HEK293 (cell line): ENCODE measurements around the gene SYNGR3.
A peak's percentile ranks its signal among the peaks of the same experiment; 100 is the strongest.

ENCODE experiments used
- BCL11A ChIP-seq: fragments of 450-650 bp; formaldehyde crosslinking; IDR thresholded peaks from 2 replicates; pipeline ENCODE4 v1.5.1; 2016; ENCODE audit warnings: low read depth, missing biosample characterization, missing genetic modification characterization
- GLIS2 ChIP-seq: fragments of 450-650 bp; formaldehyde crosslinking; IDR thresholded peaks from 2 replicates; pipeline ENCODE4 v1.5.1; 2016; ENCODE audit warnings: missing biosample characterization, missing genetic modification characterization
- KLF16 ChIP-seq: fragments of 450-650 bp; formaldehyde crosslinking; IDR thresholded peaks from 2 replicates; pipeline ENCODE4 v1.5.1; 2017; ENCODE audit warnings: missing biosample characterization, missing genetic modification characterization
- OSR2 ChIP-seq: fragments of 450-650 bp; formaldehyde crosslinking; IDR thresholded peaks from 2 replicates; pipeline ENCODE4 v1.5.1; 2016; ENCODE audit warnings: missing biosample characterization, missing genetic modification characterization
- ZFP3 ChIP-seq: fragments of 450-650 bp; formaldehyde crosslinking; IDR thresholded peaks from 2 replicates; pipeline ENCODE4 v1.5.1; 2016; ENCODE audit warnings: low read depth, missing biosample characterization, missing genetic modification characterization
- ZNF10 ChIP-seq: fragments of 450-650 bp; formaldehyde crosslinking; IDR thresholded peaks from 2 replicates; pipeline ENCODE4 v1.5.1; 2017; ENCODE audit warnings: missing biosample characterization, missing genetic modification characterization
- ZNF132 ChIP-seq: fragments of 450-650 bp; formaldehyde crosslinking; IDR thresholded peaks from 2 replicates; pipeline ENCODE4 v1.5.1; 2017; ENCODE audit warnings: missing biosample characterization, missing genetic modification characterization, borderline replicate concordance
- ZNF146 ChIP-seq: fragments of 450-650 bp; formaldehyde crosslinking; IDR thresholded peaks from 2 replicates; pipeline ENCODE4 v1.5.1; 2016; ENCODE audit warnings: missing biosample characterization, missing genetic modification characterization
- ZNF16 ChIP-seq: fragments of 450-650 bp; formaldehyde crosslinking; IDR thresholded peaks from 2 replicates; pipeline ENCODE4 v1.5.1; 2016; ENCODE audit warnings: low read depth, missing biosample characterization, missing genetic modification characterization
- ZNF2 ChIP-seq: fragments of 450-650 bp; formaldehyde crosslinking; IDR thresholded peaks from 2 replicates; pipeline ENCODE4 v1.5.1; 2016; ENCODE audit warnings: missing biosample characterization, missing genetic modification characterization
- ZNF23 ChIP-seq: fragments of 450-650 bp; formaldehyde crosslinking; IDR thresholded peaks from 2 replicates; pipeline ENCODE4 v1.5.1; 2016; ENCODE audit warnings: missing biosample characterization, missing genetic modification characterization, borderline replicate concordance
- ZNF274 ChIP-seq, 2 experiments: fragments of 200-500 bp in 1 of 2; fragments of 450-650 bp in 1 of 2; sonication (Bioruptor generic) in 1 of 2; formaldehyde crosslinking in 1 of 2; IDR thresholded peaks; 2 replicates each; pipeline versions ENCODE4 v1.5.1 to v1.6.1; 2014 to 2016; ENCODE audit warnings: borderline replicate concordance in 1 of 2, inconsistent platforms in 1 of 2, low read length in 1 of 2, missing biosample characterization in 1 of 2, missing genetic modification characterization in 1 of 2
- ZNF292 ChIP-seq: fragments of 450-650 bp; formaldehyde crosslinking; IDR thresholded peaks from 2 replicates; pipeline ENCODE4 v1.5.1; 2016; ENCODE audit warnings: low read depth, missing biosample characterization, missing genetic modification characterization, borderline replicate concordance
- ZNF311 ChIP-seq: fragments of 450-650 bp; formaldehyde crosslinking; IDR thresholded peaks from 2 replicates; pipeline ENCODE4 v1.5.1; 2017; ENCODE audit warnings: missing biosample characterization, missing genetic modification characterization, borderline replicate concordance
- ZNF335 ChIP-seq: fragments of 450-650 bp; formaldehyde crosslinking; conservative IDR thresholded peaks from 2 replicates; pipeline ENCODE4 v1.5.1; 2016; ENCODE audit warnings: missing biosample characterization, missing genetic modification characterization
- ZNF350 ChIP-seq: fragments of 450-650 bp; formaldehyde crosslinking; IDR thresholded peaks from 2 replicates; pipeline ENCODE4 v1.5.0; 2017; ENCODE audit warnings: missing biosample characterization, mild to moderate bottlenecking, missing genetic modification characterization
- ZNF366 ChIP-seq: fragments of 450-650 bp; formaldehyde crosslinking; conservative IDR thresholded peaks from 2 replicates; pipeline ENCODE4 v1.5.1; 2016; ENCODE audit warnings: missing biosample characterization, missing genetic modification characterization
- ZNF398 ChIP-seq: fragments of 450-650 bp; formaldehyde crosslinking; IDR thresholded peaks from 2 replicates; pipeline ENCODE4 v1.5.1; 2017; ENCODE audit warnings: missing biosample characterization, missing genetic modification characterization
- ZNF501 ChIP-seq: fragments of 450-650 bp; formaldehyde crosslinking; IDR thresholded peaks from 2 replicates; pipeline ENCODE4 v1.5.1; 2016; ENCODE audit warnings: missing biosample characterization, missing genetic modification characterization
- ZNF558 ChIP-seq: fragments of 450-650 bp; formaldehyde crosslinking; IDR thresholded peaks from 2 replicates; pipeline ENCODE4 v1.5.1; 2016; ENCODE audit warnings: missing biosample characterization, missing genetic modification characterization
- ZNF560 ChIP-seq: fragments of 450-650 bp; formaldehyde crosslinking; IDR thresholded peaks from 2 replicates; pipeline ENCODE4 v1.5.1; 2017; ENCODE audit warnings: missing biosample characterization, missing genetic modification characterization, borderline replicate concordance
- ZNF600 ChIP-seq: fragments of 450-650 bp; formaldehyde crosslinking; IDR thresholded peaks from 2 replicates; pipeline ENCODE4 v1.5.1; 2016; ENCODE audit warnings: missing biosample characterization, missing genetic modification characterization
- ZNF629 ChIP-seq: fragments of 450-650 bp; formaldehyde crosslinking; IDR thresholded peaks from 2 replicates; pipeline ENCODE4 v1.5.1; 2017; ENCODE audit warnings: missing biosample characterization, missing genetic modification characterization
- ZNF645 ChIP-seq: fragments of 450-650 bp; formaldehyde crosslinking; IDR thresholded peaks from 2 replicates; pipeline ENCODE4; 2016; ENCODE audit warnings: missing biosample characterization, missing genetic modification characterization
- ZNF777 ChIP-seq: fragments of 450-650 bp; formaldehyde crosslinking; IDR thresholded peaks from 2 replicates; pipeline ENCODE4 v1.5.1; 2017; ENCODE audit warnings: missing biosample characterization, missing genetic modification characterization, borderline replicate concordance
- ZNF792 ChIP-seq: fragments of 450-650 bp; formaldehyde crosslinking; IDR thresholded peaks from 2 replicates; pipeline ENCODE4 v1.5.1; 2016; ENCODE audit warnings: missing biosample characterization, missing genetic modification characterization
- ZSCAN30 ChIP-seq: fragments of 450-650 bp; IDR thresholded peaks from 2 replicates; pipeline ENCODE4 v1.5.1; 2018; ENCODE audit warnings: missing biosample characterization, mild to moderate bottlenecking, missing genetic modification characterization, moderate library complexity
- TF ChIP-seq, protein P1 (sequence below): fragments of 450-650 bp; formaldehyde crosslinking; IDR thresholded peaks from 2 replicates; pipeline ENCODE4 v1.5.1; 2016; ENCODE audit warnings: missing biosample characterization, missing genetic modification characterization
- TF ChIP-seq, protein P2 (sequence below): fragments of 450-650 bp; formaldehyde crosslinking; IDR thresholded peaks from 2 replicates; pipeline ENCODE4 v1.5.1; 2016; ENCODE audit warnings: missing biosample characterization, missing genetic modification characterization, borderline replicate concordance

SYNGR3 gene

DNA sequence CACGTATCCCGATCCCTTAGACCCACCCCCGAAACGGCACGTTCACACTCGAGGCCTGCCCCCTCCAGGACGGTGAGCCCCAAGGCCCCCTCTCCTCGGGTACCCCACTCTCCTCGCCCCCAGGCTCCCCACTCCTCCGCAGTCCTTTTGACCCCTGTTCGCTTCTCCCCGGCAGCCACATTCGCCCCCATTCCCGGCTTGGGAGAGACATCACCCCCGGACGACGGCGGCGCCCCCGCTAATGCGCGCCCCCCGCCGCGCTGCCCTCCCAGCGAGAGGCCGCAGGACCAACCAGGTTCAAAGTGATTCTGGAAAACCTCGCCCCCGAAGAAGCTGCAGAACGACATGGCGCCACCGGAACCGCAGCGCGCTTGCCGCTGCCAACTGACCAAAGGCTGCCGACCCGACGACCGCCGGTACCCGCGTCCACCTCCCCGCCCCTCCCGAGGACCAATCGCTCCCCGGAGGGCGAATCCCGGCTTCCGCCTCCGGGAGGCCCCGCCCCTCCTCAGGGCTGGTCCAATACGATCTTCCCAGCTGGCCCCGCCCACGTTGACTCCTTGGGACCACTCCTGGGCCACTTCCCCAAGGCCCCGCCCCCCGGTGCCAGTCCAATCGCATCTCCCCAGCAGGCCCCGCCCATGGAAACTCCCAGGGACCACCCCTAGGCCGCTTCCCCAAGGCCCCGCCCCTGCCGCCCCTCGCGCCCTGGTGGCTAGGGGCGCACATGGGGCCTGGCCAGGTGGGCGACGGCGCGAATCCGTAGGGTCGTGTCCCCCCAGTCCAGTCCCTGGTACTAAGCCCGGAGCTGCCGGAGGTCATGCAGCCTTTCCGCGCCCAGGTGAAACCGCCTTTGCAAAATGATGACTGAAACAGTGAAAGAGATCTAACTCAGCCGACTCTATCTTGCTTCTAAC, 46.7 kb upstream of the SYNGR3 start, which contains the start of gene MSRB1 (continued):
- TF ChIP-seq, protein P1, sequence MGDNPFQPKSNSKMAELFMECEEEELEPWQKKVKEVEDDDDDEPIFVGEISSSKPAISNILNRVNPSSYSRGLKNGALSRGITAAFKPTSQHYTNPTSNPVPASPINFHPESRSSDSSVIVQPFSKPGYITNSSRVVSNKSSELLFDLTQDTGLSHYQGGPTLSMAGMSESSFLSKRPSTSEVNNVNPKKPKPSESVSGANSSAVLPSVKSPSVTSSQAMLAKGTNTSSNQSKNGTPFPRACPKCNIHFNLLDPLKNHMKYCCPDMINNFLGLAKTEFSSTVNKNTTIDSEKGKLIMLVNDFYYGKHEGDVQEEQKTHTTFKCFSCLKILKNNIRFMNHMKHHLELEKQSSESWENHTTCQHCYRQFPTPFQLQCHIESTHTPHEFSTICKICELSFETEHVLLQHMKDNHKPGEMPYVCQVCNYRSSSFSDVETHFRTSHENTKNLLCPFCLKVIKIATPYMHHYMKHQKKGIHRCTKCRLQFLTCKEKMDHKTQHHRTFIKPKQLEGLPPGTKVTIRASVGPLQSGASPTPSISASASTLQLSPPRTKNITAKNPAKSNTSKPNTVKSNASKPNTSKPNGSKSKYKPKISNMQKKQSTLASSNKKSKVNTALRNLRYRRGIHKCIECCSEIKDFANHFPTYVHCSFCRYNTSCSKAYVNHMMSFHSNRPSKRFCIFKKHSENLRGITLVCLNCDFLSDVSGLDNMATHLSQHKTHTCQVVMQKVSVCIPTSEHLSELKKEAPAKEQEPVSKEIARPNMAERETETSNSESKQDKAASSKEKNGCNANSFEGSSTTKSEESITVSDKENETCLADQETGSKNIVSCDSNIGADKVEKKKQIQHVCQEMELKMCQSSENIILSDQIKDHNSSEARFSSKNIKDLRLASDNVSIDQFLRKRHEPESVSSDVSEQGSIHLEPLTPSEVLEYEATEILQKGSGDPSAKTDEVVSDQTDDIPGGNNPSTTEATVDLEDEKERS (tag by site-specific recombination) = no peak
- no peak for TF ChIP-seq ZNF23
- no peak; the same call in 1 of the 2 replicates for TF ChIP-seq ZNF501
- TF ChIP-seq BCL11A = no peak
- 0 out of 2 replicates have a peak, but pooled peaks have one; percentile 25 for TF ChIP-seq ZNF600 (tag by site-specific recombination)
- TF ChIP-seq ZNF132 (tag by site-specific recombination) = no peak
- TF ChIP-seq GLIS2 (tag by site-specific recombination) = peak; percentile 83
- no peak for TF ChIP-seq ZNF350 (tag by site-specific recombination)
- peak; percentile 59 for TF ChIP-seq ZNF398
- TF ChIP-seq ZNF366 = no peak
- TF ChIP-seq ZNF274 (IDR thresholded peaks at IDR 0.05; ENCODE audit: low read length) = no peak
- TF ChIP-seq ZNF274 (tag by site-specific recombination; IDR thresholded peaks at IDR 0.05; ENCODE audit: borderline replicate concordance) = no peak
- TF ChIP-seq ZNF2 = peak; percentile 63; the same call in 1 of the 2 replicates
- peak; percentile 89 for TF ChIP-seq ZNF335
- TF ChIP-seq ZNF292 = no peak
- TF ChIP-seq ZNF560 = no peak
- TF ChIP-seq ZNF311 (tag by site-specific recombination) = no peak
- TF ChIP-seq ZNF16 (tag by site-specific recombination) = no peak
- TF ChIP-seq ZNF792 = no peak
- TF ChIP-seq, protein P2, sequence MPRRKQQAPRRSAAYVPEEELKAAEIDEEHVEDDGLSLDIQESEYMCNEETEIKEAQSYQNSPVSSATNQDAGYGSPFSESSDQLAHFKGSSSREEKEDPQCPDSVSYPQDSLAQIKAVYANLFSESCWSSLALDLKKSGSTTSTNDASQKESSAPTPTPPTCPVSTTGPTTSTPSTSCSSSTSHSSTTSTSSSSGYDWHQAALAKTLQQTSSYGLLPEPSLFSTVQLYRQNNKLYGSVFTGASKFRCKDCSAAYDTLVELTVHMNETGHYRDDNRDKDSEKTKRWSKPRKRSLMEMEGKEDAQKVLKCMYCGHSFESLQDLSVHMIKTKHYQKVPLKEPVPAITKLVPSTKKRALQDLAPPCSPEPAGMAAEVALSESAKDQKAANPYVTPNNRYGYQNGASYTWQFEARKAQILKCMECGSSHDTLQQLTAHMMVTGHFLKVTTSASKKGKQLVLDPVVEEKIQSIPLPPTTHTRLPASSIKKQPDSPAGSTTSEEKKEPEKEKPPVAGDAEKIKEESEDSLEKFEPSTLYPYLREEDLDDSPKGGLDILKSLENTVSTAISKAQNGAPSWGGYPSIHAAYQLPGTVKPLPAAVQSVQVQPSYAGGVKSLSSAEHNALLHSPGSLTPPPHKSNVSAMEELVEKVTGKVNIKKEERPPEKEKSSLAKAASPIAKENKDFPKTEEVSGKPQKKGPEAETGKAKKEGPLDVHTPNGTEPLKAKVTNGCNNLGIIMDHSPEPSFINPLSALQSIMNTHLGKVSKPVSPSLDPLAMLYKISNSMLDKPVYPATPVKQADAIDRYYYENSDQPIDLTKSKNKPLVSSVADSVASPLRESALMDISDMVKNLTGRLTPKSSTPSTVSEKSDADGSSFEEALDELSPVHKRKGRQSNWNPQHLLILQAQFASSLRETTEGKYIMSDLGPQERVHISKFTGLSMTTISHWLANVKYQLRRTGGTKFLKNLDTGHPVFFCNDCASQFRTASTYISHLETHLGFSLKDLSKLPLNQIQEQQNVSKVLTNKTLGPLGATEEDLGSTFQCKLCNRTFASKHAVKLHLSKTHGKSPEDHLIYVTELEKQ (tag by site-specific recombination) = no peak
- TF ChIP-seq ZNF558 = no peak
- peak; percentile 81; the same call in 1 of the 2 replicates for TF ChIP-seq KLF16 (tag by site-specific recombination)
- TF ChIP-seq ZFP3 = no peak
- TF ChIP-seq ZNF777 (tag by site-specific recombination) = peak; percentile 87
- TF ChIP-seq ZNF629 (tag by site-specific recombination) = peak; percentile 61; the same call in 1 of the 2 replicates
- no peak for TF ChIP-seq ZNF10 (tag by site-specific recombination)
- no peak; the same call in 1 of the 2 replicates for TF ChIP-seq ZNF146 (tag by site-specific recombination)
- no peak for TF ChIP-seq ZNF645 (tag by site-specific recombination)
- peak; percentile 40; the same call in 1 of the 2 replicates for TF ChIP-seq OSR2 (tag by site-specific recombination)
- TF ChIP-seq ZSCAN30 = 0 out of 2 replicates have a peak, but pooled peaks have one; percentile 34
